ENCODE data around the gene GPR108.

Gene GPR108

DNA sequence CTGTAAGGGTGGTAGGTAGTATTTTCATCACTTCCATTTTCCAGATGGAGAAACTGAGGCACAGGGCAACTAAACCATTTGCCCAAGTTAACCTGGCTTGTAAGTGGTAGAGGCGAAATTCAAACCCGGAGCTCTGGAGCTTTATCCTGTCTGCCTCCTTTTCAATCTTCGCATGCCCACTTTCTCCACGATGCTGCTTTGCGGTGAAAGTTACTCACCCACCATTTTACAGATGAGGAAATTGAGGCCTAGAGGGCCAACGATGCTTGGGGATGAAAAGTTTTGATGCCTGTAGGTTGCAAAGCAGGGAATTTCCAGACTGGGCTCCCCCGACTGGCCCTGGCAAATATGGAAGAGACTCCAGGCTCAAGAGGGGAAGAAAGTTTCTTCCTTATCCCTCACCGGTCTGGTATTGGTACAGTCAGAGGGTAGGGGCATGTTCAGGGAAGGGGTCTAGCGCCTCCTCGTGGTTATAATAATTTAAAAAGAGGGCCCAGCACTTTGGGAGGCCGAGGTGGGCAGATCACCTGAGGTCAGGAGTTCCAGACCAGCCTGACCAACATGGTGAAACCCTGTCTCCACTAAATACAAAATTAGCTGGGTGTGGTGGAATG, 31.7 kb upstream of the GPR108 start:
- Histone ChIP-seq H3K9me3 (ENCODE audit: control insufficient read depth, low read length) (no peaks in the 10 kb centered on the region), H3K4me2 (ENCODE audit: low read length) (no peak overlapping the region), H2AFZ (no peak overlapping the region), H3K27me3 (ENCODE audit: control insufficient read depth, insufficient read depth, low read length) (no peaks in the 10 kb centered on the region), H3K36me3 (ENCODE audit: control insufficient read depth, insufficient read depth, low read length) (no peaks in the 10 kb centered on the region), H3K9ac (no peak overlapping the region), H3K79me2 (no peaks in the 10 kb centered on the region), H3K27ac (no peak overlapping the region), H3K4me1 (peaks cover 19% of the 10 kb centered on the region), H3K4me3 (ENCODE audit: low read depth, low read length) (no peak overlapping the region)
- TF ChIP-seq, protein P1, sequence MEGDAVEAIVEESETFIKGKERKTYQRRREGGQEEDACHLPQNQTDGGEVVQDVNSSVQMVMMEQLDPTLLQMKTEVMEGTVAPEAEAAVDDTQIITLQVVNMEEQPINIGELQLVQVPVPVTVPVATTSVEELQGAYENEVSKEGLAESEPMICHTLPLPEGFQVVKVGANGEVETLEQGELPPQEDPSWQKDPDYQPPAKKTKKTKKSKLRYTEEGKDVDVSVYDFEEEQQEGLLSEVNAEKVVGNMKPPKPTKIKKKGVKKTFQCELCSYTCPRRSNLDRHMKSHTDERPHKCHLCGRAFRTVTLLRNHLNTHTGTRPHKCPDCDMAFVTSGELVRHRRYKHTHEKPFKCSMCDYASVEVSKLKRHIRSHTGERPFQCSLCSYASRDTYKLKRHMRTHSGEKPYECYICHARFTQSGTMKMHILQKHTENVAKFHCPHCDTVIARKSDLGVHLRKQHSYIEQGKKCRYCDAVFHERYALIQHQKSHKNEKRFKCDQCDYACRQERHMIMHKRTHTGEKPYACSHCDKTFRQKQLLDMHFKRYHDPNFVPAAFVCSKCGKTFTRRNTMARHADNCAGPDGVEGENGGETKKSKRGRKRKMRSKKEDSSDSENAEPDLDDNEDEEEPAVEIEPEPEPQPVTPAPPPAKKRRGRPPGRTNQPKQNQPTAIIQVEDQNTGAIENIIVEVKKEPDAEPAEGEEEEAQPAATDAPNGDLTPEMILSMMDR (IDR thresholded peaks at IDR 0.05): no peak

DNA sequence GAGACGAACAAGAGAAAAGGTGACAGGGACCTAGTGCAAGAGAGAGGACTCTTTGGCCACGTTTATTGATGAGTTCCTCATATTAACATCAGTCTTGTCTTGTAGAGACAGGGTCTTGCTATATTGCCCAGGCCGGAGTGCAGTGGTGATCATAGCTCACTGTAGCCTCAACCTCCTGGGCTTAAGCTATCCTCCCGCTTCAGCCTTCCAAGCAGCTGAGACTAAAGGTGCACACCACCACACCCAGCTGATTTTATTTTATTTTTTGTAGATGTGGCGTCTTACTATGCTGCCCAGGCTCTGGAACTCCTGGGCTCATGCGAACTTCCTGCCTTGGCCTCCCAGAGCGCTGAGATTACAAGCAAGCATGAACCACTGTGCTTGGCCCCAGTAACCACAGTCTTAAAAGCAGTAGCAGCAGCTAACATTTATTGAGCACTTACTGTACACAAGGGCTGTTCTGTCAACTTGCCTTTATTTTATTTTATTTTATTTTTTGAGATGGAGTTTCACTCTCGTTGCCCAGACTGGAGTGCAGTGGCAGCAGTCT, 30.9 kb upstream of the GPR108 start:
- Histone ChIP-seq H3K9me3 (ENCODE audit: control insufficient read depth, low read length) (no peaks in the 10 kb centered on the region), H3K27me3 (ENCODE audit: control insufficient read depth, insufficient read depth, low read length) (no peaks in the 10 kb centered on the region), H3K4me1 (peaks cover 19% of the 10 kb centered on the region), H3K4me3 (ENCODE audit: low read depth, low read length) (no peak overlapping the region), H3K27ac (peak overlapping the region; percentile 80), H3K9ac (no peak overlapping the region), H3K79me2 (no peaks in the 10 kb centered on the region), H3K36me3 (ENCODE audit: control insufficient read depth, insufficient read depth, low read length) (no peaks in the 10 kb centered on the region), H3K4me2 (ENCODE audit: low read length) (no peak overlapping the region), H2AFZ (no peak overlapping the region)
- TF ChIP-seq, protein P1 (IDR thresholded peaks at IDR 0.05): no peak

DNA sequence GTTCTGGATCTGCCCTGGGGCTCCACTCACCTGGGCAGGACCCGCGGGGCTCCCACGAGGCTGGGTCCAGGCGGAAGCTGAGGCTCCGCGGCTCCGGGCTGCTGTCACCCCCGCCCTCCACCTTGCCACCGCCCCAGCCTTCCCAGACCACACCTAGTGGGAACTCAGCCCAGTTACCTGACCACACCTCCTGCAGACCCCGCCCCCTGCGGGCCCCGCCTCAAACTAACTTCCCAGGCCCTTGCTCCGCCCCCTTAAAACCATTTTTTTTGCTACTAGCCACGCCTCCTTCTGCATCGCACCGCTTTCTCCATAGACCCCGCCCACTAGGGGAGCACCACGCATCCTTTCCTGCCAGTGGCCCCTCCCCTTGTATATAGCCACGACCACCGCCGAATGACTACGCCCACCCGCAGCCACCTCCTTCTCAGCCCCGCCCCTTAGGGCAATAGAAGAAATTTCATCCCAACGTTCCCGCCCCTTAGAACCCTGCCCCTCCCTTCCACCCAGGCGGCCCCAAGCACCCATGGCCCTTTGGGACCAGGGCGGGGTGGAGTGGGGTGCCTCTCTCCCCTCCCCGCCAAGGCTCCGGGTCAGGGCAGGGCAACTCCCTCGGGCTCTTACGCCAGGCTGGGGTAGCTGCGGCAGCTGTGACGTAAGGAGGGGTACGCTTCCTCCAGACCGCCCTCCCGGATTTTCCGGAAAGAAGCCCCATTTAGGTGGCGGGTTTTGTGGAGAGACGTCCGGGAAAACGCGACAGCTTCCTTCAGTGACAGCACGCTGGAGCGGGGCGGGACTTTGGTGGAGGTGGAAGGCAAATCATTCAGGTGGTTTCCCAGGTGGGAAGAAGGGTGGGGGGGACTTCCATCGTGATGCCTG, 30.2 kb upstream of the GPR108 start, which contains the start of gene SH2D3A:
SH2D3A (minus strand) TSS at position 79 of the 879 bp plus-strand sequence. CDS start 3,687 bp downstream, outside the sequence.
- Histone ChIP-seq H3K27me3 (ENCODE audit: control insufficient read depth, insufficient read depth, low read length) (no peaks in the 10 kb centered on the region), H3K9me3 (ENCODE audit: control insufficient read depth, low read length) (no peaks in the 10 kb centered on the region), H3K4me1 (peaks cover 19% of the 10 kb centered on the region), H2AFZ (peak within 1 kb of the TSS; percentile 85), H3K27ac (peak within 1 kb of the TSS; percentile 80), H3K4me2 (ENCODE audit: low read length) (peak within 1 kb of the TSS; percentile 97), H3K4me3 (ENCODE audit: low read depth, low read length) (peak within 1 kb of the TSS; percentile 89), H3K79me2 (no peaks in the 10 kb centered on the region), H3K9ac (no peak within 1 kb of the TSS), H3K36me3 (ENCODE audit: control insufficient read depth, insufficient read depth, low read length) (no peaks in the 10 kb centered on the region)
- TF ChIP-seq, protein P1 (IDR thresholded peaks at IDR 0.05): peak; percentile 9

- Histone ChIP-seq H3K27ac (peak overlapping the region; percentile 80), H3K27me3 (ENCODE audit: control insufficient read depth, insufficient read depth, low read length) (no peaks in the 10 kb centered on the region), H3K4me2 (ENCODE audit: low read length) (peak overlapping the region; percentile 97), H2AFZ (peak overlapping the region; percentile 85), H3K4me3 (ENCODE audit: low read depth, low read length) (peak overlapping the region; percentile 89), H3K79me2 (no peaks in the 10 kb centered on the region), H3K4me1 (peaks cover 19% of the 10 kb centered on the region), H3K9ac (no peak overlapping the region), H3K36me3 (ENCODE audit: control insufficient read depth, insufficient read depth, low read length) (no peaks in the 10 kb centered on the region), H3K9me3 (ENCODE audit: control insufficient read depth, low read length) (no peaks in the 10 kb centered on the region)
- TF ChIP-seq, protein P1 (IDR thresholded peaks at IDR 0.05): no peak
Observed at GRCh38 chr19:6767081-6767356, 29.6 kb upstream of the GPR108 start.

Measured in parathyroid adenoma (tissue), 2 donors.